ENCODE data around the gene KRT78.

KRT78 gene

DNA sequence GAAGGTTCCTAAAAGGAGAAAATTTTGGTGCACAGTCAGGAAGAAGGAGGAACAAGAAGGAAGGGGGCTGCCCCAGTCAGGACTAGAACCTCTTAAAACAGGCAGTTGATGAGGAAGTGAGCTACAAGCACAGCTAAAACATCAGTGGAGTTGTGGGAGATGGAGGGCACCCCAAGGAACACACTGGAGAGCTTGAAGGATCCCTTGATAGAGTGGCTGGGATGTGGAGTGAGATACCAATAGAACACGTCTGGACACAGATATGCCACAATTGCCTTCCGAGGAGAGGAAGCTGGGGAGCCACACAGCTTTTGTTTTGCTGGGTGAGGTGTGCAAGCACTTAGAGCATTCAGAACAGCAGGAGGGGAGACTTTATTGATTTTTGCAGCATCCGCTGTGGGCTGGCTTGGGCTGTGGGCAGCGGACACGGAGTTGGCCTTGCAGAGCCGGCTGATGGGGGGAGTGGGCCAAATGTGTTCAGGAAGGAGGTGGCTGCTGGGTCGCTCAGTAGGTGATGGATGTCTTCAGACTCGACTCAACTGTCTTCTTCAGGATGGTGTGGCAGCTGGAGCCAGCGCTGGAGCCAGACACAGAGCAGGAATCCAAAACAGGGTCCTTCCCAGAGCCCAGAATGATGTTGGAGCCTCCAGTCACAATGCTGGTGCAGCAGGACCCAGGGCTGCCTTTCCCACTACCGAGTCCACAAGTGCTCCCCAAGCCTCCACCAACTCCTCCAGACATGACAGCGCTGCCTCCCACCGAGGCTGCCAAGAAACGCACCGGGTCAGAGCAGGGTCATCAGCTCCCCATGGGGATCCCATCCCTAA lies 10.0 kb downstream of the KRT78 start:
- DNase-seq (ENCODE audit: low read depth): no peak

DNA sequence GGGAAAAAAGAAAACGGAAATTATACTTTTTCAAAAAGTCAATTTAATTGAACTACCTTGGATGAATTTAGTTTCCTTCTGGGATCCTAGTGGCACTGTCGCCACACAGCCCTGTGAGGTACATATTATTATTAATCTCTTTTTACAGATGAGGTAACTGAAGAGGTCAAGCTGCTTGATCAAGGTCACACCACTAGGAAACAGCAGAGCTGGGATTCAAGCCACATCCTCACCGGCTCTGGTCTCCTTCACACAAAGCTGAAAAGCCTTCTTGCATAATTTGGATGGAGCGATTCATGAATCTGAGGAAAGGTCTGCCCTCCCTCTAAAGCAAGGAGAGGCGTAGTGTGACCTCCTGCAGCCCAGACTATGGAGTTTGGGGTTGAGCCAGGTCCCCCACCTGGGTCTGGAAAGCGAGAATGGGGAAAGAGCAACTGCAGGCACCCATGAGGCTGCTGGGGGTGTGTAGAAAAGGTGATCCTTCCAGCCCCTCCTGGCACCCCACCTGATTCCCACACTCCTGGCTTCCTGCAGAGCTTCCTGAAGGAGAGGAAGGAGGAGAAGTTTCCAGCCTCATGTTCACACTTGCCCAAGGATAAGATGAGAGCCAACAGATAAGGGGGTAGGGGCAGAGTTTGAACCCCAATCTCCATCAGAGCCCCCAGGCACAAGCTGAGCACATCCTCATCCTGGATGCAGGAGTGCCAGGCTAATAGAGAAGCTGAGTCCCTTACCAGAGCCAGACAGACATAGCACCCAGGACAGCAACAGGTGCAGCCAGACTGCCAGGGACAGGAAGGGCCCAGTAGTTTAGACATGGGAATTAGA lies 10.8 kb downstream of the KRT78 start:
- DNase-seq (ENCODE audit: low read depth): no peak

DNA sequence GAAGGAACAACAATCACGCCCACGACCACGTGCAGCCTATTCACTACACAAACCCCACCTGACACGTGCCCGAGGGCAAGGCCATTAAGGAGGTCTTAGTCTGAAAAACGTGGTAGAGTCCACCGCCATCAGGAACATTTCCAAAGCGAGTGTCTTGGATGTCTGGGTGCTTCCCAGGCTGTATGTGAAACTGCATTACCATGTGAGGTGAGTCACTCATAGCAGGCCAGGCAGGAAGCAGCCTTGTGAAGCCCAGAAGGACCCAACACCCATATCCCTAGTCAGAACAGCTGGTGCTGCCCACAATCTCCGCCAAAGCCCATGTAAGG lies 11.4 kb downstream of the KRT78 start:
- no peak for DNase-seq (ENCODE audit: low read depth)

DNA sequence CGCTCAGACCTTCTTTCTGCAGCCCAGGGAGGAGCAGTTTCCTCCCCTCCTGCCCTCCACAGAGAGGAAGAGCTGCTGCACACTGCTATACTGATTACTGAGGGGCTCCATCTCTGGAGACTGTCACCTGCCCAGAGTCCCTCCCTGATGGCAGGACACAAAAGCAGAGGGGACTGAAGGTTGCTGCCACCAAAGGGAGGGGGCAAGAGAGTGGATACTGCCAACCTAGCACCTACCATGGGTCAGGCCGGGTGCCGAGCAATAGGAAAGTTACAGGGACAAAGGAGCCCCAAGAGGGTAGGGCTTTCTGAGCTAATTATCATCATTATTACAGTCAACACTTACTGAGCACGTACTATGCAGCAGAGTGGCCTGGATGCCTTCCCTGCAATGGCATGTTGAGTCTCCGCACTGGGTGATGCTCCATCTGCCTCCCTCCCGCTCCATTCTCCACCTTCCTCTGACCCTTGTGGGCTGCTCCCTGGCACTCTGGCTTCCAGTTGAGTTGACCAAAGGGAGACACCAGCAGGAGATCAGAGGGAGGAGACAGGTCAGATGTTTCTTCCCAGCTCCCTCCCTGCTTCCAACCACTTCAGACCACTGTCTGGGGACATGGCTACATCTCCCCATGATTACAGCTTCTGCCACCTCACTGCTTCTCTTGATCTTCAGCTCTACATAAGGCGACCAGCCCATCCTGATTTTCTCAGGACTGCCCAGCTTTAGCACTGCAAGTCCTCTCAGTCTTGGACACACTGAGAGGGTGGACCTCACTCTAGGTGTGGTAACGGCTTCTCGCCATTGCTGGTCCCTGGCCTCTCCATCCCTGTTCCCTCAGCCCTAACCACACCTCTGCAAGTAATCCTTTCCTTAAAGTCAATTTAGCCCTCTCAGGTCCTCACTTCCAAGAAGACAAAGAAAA lies 12.0 kb downstream of the KRT78 start:
- DNase-seq (ENCODE audit: low read depth): no peak

DNA sequence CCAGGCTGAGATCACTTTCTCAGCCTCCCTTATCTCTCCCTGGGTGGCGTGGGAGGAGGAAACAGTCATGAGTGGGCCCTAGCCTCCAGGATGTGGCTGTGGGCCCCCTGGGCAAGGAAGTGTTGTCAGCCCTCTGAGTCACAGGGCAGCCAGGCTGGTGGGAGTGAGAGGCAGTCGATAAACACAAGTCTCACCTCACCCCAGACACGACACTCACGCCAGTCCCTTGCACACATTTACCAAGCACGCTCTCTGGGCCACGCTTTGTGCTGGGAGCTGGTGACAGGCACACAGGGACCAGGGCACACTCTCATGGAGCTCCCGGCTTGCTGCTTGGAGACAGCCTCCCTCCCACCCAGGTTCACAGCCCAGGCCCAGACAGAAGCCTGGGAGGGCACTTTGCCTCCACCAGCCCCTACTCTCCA lies 12.7 kb downstream of the KRT78 start:
- peak; percentile 72 for DNase-seq (ENCODE audit: low read depth)

DNA sequence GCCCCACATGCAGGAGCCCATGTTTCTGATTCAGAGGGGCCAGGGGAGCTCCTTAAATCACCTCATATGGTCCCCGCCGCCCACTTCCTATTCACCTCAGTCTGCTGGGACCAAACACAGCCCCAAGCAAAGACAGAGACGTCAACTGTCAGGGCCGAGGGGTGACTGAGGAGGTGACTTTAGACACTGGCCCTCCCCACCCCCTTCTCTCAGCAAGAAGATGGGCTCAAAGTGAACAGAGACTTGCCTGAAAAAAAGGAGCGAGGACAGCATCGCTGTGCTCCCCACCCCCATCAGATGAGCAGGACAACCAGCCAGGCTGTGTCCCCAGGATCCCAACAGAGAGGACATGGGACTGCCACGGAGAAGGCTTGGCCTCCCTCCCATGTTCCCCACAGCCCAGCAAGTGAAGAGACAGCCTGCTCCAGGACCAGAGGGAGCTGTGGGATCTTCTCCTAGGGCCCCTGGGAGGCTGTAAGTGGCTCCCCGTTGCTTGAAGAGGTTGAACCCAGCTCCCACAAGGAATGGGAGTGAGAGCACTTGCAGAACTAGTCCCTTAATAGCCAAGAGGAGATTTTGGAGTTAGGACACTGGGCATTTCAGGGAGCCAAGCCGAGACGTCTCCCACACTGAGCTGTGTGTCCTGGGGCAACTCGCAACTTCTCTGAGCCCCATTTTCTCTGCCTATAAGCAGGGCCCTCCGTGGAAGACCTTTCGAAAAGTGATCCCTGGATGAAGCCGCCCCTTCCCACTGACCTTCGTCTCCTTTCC lies 13.3 kb downstream of the KRT78 start:
- DNase-seq (ENCODE audit: low read depth): no peak

DNA sequence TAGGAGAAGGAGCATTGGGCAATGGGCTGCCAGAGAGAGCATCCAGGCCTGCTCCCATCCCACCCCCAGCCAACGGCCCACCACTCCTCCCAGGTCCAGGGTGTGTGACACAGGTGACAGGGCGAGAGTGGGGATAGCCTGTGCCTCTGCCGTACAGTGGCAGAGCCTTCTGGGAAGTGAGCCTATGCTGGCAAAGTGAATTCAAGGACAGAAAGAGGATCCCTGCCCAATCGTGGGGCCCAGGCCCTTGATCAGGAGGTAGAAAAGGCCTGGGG lies 14.1 kb downstream of the KRT78 start:
- DNase-seq (ENCODE audit: low read depth): no peak

DNA sequence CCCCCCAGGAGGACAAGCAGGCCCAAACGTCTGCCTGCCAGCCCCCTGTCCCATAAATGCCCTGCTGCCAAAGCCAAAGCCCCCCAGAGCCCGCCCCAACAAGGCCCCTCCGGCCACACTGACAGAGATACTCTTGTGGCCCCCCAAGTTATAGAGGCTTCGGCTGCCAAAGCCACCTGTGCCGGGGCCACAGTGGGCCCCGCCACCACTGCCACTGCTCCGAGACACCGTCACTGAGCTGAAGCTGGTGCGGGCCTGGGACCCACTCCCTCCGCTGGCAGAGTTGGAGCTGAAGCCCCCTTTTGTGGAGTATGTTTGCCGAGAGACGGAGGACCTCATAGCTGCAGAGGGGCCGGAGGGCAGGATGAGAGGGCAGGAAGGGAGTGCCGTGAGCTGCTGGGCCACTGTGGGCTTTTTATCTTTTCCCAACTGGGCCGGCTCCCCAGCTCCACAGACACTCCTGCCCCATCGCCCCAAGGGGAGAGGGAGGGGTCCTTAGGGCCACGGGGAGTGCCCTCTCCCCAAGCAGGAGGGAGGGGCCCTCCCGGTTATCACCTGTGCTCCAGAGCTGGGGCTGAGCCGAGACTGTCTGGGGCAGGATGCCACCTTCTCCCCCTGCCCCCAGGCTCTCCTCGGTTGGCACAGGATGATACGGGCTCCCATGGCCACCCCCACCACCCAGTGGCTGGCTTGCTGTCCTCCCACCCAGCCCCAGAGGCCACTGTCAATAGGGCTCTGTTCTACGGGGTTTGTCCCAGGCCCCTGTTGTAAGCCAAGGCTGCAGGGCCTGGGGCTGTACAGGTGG lies 14.7 kb downstream of the KRT78 start, which contains the start of gene KRT79:
KRT79 (minus strand) TSS at position 390 of the 805 bp plus-strand sequence; CDS start at position 339, 51 bp downstream.
- DNase-seq (ENCODE audit: low read depth): no peak

DNA sequence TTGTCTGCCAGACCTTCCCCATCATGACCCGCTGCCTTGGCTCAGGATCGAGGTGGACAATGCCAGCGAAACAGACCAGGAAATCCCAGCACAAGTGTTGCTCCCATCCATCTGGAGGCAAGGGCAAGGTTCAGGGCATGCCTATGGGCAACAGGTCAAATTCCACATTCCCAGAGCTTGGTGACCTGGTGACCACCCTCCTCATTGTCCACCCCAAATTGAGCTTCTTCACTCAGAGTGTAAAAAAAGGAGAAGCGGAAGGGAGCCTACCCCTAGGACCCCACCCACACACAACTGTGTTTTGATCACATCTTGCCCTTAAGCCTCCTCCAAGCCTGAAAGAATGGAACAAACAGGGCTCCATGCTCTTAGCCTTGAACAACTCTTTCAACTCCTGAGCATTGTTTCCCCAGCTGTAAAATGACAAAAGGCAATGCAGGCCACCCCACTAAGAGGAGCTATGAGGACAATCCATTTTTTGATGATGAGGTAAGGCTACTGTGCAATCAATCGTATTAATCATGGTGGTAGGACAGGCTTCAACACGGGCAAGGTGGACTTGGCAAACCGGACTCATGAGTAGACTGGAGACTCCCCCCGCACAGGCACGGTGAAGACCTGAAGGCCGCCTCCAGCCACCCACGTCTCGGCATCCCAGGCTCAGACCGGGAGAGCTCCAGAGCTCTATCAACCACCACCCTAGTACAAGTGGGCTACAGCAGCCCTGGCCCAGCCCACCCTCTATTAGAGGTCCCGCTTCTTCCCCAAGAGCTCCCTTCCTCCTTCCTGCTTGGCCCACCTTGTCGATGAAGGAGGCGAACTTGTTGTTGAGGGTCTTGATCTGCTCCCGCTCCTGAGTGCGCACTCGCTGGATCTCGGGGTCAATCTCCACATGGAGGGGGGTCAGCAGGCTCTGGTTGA lies 15.5 kb downstream of the KRT78 start:
- DNase-seq (ENCODE audit: low read depth): no peak

DNA sequence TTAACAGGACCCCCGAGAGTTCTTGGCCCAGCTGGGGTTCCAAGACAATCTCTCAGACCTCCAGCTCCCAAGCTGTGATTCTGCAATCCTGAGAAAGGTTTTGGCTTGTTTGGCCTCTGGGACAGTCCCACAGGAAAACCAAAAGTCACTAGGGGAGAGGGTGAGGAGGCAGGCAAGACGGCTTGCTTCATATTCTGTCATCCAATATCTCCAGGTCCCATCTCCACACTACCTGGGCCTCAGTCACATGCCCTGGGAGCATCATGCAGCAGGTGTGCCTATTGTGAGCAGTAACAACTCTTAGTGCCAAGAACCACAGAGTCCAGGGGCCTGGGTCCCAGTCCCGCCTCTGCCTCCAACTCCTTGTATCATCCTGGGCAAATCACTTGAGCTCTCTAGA lies 16.3 kb downstream of the KRT78 start:
- DNase-seq (ENCODE audit: low read depth): no peak

DNA sequence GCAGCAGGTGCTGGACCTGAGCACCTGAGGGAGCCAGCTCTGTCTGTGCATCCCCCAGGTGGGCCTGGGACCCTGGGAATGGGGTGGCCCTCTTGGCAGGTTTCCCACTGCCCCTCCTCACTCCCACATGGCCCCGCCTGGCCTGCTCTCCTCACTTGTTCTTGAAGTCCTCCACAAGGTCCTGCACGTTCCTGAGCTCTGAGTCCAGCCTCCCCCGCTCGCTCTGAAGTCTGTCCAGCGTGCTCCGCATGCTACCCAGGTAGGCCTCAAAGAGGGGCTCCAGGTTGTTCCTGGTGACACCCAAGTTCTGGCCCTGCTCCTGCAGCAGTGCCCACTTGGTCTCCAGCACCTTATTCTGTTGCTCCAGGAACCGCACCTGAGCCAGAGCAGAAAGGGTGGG lies 17.5 kb downstream of the KRT78 start:
- DNase-seq (ENCODE audit: low read depth): no peak

DNA sequence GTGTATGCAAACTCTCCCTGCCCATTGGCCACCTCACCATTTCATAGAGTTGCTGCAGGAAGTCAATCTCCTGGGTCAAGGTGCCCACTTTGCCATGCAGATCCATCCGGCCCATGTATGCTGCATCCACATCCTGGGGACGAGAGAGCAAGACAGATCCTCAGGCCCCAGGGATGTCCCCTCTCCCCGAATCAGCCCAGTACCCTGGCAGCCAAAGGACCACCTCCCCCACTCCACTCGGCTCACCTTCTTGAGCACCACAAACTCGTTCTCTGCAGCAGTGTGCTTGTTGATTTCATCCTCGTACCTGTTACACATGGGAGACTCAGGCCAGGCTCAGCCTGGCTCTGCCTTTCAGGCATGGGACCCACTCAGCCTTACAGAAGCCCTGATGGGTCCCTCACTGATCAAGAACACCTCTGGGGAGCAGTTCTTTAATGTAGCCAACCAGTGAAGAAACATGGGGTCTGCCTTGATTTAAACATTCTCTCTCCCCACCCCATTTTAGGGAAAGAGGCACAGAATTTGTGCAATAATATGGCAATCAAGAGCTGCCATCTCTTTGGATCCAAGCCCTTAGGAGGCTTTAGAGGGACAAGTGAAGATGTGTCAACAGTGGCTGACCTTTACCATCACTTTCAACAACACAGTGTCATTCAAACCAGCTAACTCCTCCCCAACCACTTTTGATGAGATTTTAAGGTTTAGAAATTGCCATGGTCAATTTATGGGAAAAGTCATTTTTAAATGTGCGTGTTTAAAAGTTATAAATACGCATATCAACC lies 18.6 kb downstream of the KRT78 start:
- DNase-seq (ENCODE audit: low read depth): no peak

DNA sequence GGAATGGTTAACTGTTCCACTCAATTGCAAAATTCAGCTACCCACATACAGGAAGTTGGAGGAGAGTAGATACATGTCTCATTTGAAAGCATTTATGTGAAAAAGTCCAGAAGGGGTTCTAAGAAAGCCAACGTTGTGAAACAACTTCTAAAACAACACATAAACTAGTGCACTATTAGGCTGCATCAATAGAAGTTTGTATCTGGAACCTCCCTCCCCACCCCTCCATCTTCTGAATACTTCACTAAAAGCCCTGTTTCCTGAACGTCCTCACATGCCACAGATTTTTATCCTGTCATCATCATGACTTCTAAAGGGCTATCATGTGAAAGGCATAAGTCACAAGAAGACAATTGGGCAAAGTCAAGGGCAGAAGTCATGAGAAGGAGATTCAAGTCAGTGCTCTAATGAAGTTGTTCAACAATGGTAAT lies 20.2 kb downstream of the KRT78 start:
- no peak for DNase-seq (ENCODE audit: low read depth)

DNA sequence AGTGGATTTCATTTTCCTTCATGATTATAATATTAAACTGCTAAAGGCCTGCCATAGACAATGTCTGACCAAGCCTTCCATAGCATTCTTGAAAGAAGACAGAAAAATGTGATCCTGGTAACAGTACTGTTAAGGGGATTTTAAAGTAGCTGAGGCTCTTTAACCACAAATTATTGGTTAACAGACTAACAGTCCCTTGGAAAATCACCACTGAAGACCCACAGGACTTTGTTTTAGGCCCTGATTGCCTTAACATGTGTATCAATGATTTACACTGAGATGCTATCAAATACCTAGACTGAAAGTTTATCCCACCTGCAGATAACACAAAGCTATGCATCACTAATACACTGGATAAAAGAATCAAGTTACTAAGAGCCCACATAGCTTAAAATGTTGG lies 20.6 kb downstream of the KRT78 start:
- no peak for DNase-seq (ENCODE audit: low read depth)

DNA sequence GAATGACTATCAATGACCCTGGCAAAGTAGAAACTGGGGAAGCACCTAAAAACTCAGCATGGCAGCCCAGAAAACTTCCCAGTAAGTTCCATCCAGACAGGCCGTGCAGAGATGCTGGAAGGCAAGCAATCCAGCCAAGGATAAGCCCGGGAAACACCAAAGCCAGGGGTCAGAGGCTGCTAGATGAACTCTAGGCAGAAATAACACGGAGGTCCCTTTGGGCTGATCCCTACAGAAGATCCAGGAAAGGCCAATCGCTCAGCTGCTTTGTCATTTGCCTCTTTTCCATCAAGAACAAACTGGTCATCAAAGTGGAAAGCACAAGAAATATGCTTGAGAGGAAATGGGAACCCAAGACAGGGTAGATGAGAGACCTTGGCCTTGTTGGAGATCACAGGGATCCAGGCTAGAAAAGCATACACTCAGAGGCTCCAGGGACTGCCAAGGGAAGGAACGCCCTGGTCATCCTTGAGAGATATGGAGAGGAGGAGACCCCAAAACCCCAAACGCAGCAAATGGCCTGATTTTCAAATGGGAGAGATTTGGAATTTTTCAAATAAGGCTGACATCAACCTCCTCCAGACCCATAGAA lies 21.2 kb downstream of the KRT78 start:
- no peak for DNase-seq (ENCODE audit: low read depth)

DNA sequence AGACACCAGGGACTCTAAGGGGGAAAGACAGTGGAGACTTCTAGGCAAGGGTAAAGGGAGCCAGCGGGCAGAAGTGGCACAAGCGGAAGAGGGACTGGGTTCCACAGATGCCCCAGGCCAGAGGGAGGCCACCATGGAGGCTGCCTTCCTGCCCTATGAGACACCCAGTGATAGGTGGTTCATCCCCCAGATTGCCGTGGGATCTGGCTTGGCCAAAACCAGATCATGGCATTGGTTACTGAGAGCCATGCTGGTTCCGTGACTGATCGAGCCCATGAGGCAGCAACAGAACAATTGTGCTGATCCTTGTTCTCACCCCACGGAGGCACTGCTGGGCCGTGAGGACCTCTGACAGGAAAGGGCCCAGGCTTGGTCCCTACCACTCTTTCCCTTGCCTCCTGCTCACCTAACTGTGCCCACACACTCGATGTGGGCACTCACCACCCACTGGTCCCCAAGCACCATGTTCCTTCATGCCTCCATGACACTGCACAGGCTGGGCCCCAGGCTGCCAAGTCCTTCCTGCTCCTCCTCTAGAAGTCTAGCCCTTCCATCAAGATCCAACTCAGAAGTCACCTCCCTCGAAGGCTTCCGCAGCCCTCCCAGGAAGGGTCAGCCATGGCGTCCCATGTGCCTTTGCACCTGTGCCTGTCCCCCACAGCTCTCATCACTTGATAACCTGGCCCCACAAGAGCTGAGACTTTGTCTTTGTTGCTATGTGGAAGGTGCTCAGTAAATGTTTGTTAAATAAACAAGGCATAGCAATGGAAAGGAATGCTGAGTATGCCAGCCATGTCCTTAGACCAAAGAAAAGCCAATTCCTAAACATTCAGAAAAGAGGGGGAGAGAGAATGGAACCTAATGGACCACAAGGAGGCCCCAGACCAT lies 21.9 kb downstream of the KRT78 start:
- DNase-seq (ENCODE audit: low read depth): no peak

DNA sequence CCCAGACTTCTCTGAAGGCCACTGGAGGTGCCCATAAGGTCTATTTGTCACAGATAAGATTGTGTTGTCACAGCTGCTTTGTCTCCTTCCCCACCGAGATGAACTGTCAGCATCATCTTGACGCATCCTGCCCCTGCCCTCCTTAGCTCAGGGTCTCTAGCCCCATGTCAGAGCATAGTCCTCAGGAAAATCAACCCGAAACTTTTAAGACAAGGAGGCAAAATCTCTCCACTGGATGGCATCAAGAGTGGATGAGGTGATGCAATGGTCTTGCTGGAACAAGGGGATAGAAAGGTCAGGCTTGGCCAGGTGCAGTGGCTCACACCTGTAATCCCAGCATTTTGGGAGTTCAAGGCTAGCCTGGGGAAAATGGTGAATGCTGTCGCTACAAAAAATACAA lies 22.8 kb downstream of the KRT78 start:
- no peak for DNase-seq (ENCODE audit: low read depth)
